Putamen (tissue), 1 donor: ENCODE results near the gene SNF8.
"Not testable (repeated sequence)": the region's sequence is repeated elsewhere in the genome, so short reads cannot be mapped to it uniquely, and the experiment has no call there.

Experiments used
- DNase-seq: peaks from one replicate; pipeline ENCODE4 v3.0.0-alpha.2; 2016; ENCODE audit warnings: low spot score

Gene SNF8, protein sequence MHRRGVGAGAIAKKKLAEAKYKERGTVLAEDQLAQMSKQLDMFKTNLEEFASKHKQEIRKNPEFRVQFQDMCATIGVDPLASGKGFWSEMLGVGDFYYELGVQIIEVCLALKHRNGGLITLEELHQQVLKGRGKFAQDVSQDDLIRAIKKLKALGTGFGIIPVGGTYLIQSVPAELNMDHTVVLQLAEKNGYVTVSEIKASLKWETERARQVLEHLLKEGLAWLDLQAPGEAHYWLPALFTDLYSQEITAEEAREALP

DNA sequence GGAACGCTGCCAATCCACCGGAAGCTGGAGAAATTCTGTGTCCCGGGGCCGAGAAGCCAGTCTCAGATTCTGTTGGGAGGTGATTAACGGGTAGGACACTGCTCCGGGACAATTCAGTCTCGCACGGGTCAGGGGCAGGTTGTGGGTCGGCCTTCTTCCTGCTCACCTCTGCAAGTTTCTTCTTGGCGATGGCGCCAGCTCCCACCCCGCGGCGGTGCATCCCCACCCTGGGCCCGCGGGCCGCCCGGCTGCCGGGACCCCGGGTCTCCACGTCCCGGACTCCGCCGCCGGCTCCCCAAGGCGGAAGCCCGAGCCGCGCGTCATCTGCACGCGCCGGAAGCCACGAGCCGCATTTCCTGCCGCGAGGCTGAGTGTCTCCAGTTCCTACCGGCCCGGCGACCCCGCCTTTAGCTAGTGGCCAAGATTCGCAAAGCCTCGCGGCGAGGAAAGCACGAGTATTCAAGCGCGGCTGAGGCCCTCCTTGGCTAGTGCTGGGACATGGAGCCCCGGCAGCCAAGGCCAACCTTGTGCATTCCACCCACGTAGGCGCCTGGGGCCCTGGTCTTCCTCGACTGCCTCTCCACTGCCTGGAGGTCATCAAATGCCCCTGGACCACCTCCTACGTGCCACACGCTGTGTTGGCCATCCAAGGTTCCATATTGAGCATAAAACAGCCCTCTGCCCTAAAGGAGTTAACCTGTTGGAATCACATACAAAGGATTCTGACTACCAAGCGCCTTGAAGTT is at the start of gene SNF8:
SNF8 (minus strand) TSS at position 328 of the 746 bp plus-strand sequence; CDS start at position 220, 108 bp downstream.
- DNase-seq = peak; percentile 86

DNA sequence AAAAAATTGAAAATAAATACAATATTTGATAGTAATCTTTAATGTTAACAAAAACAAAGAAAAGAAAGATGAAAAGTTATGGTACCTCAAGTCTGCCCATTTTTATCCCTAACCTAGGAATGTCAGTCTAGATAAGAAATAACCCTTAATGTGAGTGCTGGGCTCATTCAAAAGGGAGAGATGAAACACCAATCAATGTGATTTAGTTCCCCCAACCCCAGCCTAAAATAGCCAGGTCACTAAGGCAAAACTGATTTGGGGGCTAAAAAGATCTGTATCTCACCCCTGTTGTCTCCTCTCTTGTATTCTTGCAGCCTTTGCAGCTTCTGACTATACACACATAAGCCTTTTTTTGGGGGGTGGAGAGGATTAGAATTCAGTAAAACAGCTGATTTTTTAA is 49.3 kb upstream of the SNF8 start:
- no peak for DNase-seq

DNA sequence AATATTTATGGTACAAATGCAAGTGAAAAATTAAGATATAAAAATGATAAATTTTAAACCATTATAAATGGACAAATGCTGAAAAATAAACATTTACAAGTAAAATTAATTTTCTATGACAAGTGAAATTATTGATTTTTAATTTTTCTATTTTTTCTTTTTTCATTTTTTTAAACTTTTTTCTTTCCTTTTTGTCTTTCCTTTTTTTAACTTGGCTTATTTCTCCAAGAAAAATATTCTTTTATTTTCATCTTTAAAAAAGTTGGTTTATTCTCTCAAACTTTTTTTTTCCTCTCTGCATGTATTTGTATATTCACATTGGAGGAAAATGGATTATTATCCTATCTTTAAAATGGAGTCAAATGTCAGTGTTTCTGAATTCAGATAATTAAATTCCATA is 48.7 kb upstream of the SNF8 start:
- DNase-seq = no peak

DNA sequence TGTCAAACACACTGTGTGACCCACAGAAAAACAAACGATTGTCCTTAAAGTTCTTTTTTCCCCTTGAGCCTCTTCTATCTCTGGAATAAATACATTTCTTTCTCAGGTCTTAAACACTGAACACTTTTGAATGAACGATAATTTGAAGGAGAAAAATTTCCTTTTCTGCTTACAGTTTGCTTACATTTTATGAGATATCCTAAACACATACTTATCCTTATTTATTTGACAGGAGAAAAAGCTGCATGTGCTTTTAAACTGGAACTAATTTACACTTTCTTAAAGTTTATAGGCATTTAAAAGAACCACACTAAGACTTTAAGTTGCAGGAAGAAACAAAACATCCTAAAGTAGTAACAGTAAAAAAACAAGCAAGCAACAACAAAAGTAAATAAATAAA is 47.8 kb upstream of the SNF8 start:
- DNase-seq = no peak

DNA sequence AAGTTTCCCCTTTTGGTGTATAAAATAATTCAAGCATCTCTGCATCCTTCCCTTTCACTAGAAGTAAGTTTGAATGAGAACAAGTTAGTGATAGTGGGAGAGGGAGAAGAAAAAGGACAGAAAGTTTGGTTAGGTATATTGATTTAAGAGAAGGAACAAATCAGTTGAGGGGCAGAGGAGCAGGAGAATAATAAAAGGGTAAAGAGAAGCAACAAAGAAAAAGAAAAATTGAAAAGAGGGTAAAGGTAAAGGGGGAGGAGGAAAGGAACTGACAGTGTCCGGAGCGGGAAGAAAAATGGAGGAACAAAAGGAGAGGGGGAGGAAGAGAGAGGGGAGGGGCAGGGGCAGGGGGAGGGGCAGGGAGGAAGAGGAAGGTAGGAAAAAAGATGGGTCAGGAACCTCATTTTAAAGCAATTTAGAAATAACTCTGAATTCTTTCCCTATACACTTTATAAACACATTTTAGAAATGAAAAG is 46.3 kb upstream of the SNF8 start:
- DNase-seq = no peak

DNA sequence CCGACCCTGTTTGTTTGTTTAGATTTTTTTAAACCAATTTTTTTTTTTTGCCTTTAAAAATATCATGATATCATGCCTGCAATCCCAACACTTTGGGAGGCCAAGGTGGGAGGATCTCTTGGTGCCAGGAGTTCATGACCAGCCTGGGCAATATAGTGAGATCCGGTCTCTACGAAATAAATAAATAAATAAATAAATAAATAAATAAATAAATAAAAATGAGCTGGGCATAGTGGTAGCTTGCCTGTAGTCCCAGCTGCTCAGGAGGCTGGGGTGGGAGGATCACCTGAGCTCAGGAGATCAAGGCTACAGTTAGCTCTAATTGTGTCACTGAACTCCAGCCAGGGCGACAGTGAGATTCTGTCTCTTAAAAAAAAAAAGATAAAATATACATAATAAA is 44.5 kb upstream of the SNF8 start:
- no peak for DNase-seq

DNA sequence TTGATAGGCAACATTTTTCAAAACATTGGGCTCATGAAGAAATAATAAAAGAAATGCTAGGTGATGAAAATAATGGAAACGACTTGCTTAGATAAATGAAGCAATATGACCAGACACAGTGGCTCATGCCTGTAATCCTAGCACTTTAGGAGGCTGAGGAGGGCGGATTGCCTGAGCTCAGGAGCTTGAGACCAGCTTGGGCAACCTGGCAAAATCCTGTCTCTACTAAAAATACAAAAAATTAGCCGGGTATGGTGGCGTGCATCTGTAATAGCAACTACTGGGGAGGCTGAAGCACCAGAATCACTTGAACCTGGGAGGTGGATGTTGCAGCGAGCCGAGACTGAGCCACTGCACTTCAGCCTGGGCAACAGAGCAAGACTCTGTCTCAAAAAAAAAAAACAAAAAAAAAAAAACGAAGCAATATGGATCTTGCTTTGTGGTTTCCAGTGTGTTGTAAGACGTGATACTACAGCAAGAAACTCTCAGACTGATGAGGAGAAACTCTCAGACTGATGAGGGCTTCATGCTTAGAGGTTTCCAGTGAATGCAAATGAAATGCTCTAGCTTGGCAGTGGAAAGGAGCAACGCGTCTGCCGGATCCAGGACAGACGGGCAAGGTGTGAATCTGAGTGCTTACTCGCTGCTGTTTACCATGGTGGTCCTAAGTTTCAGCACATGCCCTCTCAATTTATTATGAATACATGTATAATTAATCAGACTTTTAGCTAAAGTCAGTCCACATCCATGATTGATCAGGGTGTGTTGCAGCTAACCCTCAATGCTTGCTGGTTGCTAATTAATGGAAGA is 41.0 kb upstream of the SNF8 start:
- DNase-seq = no peak

DNA sequence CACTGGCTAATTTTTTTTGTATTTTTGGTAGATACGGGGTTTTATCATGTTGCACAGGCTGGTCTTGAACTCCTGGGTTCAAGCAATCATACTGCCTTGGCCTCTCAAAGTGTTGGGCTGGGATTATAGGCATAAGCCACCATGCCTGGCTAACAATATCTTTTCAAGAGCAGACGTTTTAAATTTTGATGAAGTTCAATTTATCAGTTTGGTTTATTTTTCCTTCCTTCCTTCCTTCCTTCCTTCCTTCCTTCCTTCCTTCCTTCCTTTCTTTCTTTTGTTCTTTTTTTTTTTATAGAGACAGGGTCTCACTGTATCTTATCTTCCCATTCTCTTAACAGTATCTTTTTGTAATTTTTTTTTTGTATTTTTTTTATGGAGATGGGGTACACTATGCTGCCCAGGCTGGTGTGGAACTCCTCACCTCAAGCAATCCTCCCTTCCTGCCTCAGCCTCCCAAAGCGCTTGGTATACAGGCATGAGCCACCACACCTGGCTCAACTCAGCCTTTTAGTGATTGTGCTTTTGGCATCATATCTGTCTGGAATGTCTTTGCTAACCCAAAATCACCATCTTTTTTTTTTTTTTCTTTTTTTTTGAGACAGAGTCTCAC is 37.4 kb upstream of the SNF8 start:
- no peak for DNase-seq

DNA sequence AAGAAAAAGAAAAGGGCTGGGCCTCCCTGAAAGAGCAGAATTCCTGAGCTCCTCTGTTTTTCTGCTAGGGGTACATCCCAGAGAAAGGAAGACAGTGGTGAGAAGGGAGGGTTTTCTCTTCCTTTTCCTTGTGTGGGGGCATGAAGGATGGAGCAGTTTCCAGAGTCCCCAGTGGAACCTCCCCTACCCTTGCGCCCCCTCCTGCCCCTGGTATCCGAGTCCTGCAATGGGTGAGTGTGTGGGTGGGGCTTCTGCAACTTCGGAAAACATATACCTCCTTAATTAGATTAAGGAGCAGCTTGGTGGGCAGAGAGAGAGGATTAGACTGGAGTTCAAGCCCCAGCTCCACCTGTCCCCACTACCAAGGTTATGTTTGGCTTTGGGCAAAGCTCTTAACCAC is 29.2 kb upstream of the SNF8 start:
- no peak for DNase-seq

DNA sequence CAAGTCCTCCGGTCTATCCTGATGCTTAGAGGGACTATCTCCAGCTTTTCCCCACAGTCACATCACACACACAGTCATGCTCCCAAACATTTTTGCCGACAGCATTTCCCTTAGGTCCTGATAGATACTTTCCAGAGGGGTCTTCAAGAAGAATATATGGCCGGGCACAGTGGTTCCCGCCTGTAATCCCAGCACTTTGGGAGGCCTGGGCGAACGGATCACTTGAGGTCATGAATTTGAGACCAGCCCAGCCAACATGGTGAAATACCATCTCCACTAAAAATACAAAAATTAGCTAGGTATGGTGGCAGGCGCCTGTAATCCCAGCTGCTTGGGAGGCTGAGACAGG is 28.1 kb upstream of the SNF8 start:
- DNase-seq = no peak

DNA sequence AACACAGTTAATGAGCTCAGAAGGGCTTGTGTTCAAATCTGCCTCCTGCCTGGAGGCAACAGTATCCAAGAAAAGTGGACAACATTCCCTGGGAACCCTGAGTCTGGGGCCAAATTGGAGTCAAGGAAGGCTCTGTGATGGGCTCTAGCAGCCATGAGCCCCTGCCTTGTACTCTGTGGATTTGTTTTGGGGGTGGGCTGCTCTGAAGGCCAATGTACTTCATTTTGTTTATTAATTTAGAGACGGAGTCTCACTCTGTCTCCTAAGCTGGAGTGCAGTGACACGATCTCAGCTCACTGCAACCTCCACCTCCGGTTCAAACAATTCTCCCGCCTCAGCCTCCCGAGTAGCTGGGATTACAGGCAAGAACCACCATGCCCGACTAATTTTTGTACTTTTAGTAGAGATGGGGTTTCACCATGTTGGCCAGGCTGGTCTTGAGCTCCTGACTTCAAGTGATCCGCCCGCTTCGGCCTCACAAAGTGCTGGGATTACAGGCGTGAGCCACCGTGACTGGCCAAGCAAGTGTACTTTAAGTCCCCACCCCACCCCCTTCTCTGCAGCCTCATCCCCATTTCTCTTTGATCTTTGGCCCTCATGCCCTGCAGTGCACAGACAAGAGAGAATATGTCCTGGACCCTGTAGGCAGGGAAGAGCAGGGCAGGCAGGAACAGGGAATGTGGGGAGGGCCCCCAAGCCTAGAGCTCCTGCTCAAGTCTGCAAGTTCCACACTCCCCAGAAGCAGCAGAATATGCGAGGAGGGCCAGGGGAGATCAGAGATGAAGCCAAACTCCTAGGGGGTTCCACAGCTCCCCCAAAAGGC is 26.4 kb upstream of the SNF8 start:
- no peak for DNase-seq

DNA sequence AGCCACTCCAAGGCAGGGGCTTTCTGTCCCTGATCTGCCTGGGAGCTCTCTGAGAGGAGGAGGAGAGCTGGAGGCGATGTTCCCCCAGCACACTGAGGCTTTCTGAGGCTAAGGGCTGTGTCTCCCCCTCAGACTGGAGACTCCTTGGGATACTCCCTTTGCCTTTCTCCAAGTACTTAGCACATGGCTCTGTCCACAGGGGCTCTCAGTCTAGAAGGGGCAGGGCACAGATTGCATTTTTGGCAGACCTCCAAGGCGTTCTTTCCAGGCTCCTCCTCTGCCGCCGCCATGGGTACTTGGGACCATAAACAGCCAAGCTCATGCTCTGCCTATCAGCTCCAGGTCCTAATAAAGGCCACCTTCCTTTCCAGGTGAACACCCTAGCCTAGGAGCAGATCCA is 25.6 kb upstream of the SNF8 start:
- no peak for DNase-seq

DNA sequence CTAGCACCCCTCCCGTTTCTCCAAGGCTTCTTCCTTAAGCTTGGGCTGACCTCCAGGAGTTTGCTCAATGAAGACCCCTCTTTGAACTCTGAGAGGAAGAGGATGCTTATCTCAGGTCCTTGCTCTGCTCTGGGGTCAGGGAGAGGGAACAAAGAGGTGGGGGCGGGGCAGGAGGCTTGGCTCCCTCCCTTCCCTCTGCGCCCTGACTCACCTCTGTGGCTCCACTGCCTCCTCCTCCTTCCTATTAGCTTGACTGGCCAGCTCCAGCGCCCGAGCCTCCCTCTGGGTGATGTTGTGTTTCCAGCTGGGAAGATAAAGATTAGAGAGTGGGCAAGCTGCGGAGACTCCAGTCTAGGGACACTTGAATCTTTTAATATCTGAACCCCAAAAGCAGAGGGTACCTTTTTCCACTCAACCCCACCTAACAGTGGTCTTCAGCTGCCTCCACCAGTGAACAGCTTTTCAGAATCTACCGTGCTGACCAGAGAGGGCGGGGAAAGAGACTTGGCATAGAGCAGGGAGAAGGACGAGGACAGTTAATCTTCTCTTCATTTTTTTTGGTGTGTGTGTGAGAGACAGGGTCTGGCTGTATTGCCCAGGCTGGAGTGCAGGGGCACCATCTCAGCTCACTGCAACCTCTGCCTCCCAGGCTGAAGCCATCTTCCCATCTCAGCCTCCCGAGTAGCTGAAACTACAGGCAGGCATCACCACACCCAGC is 17.0 kb upstream of the SNF8 start:
- no peak for DNase-seq

DNA sequence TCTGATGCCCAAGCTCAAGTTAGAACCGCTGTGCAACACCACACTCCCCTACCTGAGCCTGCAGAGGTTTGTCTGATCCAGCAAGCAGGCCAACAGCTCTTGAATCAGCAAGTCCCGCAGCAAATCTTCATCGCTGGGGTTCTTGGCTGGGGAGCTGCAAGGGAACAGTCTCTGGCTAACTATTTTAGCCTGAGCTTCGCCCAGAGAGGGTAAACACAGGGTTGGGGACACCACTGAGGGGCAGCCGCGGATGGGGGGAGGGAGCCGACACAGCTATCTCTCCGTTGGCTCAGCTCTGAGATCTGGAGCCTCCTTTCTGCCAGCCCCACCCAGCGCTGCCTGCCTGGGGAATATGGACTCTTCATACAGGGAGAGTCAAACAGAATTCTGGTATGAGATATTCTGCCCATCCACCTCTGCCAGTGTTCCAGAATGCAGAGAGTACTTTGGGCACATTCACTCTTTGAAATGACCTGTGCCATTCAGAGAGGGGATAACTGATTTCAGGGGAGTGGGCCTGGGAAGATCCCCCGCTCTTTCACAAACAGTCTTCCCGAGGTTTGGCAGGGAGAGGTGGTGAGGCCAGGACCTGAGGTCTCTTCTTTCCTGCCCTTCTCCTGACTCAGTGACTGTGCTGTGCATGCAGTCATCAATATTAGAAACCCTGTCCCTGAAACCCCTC is 16.3 kb upstream of the SNF8 start:
- no peak for DNase-seq

DNA sequence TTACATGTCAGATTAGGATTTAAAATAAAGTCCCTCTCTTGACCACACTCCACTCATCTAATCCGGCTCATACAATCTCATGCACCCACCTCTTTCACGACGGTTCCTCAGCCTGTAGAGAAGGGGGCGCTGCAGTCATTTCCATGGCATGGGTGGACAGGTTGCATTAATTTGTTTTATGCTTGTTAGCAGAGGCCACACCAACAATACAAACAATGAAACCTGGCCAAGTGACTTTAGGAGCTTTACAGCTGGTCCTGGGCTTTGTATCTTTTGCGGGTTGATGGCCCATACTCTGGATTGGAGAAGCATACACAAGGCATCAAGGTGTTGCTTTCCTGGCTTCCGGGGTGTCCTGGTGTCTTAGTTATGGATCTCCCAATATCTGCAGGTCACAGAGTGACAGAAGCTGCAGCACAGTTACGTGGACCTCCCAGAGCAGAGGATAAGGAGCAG is 9.7 kb upstream of the SNF8 start:
- DNase-seq = no peak

DNA sequence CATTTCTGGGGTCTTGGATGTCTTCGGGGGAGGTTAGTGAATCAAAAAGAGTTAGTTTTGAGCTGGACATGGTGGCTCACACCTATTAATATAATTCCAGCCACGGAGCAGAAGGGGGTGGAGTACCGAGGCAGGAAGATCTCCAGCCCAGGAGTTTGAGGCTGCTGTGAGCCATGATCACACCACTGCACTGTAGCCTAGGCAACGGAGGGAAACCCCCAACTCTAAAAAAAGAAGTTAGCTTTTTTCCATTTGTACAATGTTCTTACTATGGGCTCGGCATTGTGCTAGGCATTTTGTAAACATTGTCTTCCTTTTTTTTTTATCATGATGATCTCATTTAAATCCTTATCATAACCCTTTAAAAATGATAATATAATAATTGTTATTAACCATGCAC is 8.3 kb upstream of the SNF8 start:
- DNase-seq = no peak

DNA sequence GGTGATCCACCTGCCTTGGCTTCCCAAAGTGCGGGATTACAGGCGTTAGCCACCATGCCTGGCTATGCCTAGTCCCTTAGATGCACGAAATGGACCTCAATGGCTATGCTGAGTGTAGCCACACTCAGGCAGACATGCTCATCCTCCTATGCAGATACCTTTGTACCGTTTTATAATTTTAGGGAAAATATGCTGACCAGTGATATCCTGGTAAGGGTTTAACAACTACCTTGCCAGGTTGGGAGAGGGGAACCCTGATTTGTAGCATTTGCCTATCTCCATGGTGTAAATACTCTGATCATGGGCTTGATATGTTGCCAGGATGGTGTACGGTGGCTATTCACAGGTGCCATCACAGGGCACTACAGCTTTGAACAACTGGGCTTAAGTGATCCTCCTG is 6.9 kb upstream of the SNF8 start:
- DNase-seq = no peak

DNA sequence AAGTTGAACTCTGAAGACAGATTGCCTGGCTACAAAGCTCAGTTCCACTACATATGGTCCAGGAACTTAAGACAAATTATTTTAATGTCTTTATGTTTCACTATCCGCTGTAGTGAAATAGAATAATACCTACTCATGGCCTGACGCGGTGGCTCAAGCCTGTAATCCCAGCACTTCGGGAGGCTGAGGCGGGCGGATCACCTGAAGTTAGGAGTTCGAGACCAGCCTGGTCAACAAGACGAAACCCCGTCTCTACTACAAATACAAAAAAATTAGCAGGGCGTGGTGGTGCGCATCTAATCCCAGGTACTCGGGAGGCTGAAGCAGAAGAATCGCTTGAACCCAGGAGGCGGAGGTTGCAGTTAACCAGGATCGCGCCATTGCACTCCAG is 614 bp upstream of the SNF8 start:
- not testable (repeated sequence) for DNase-seq

DNA sequence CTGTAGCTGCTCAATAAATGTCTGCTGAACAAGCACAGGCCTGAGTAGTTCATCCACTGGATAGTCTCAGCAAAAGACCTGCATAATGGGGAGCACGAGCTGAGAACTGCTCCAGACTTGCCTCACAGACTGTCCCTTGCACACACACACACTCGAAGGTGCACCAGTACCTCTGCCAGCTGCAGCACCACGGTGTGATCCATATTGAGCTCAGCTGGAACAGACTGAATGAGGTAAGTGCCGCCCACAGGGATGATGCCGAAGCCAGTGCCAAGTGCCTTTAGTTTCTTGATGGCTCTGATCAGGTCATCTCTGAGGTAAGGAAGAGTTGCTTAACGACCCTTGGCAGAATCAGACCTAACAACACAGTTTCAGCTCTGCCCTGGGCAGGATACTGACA is 11.6 kb downstream of the SNF8 start:
- no peak for DNase-seq

DNA sequence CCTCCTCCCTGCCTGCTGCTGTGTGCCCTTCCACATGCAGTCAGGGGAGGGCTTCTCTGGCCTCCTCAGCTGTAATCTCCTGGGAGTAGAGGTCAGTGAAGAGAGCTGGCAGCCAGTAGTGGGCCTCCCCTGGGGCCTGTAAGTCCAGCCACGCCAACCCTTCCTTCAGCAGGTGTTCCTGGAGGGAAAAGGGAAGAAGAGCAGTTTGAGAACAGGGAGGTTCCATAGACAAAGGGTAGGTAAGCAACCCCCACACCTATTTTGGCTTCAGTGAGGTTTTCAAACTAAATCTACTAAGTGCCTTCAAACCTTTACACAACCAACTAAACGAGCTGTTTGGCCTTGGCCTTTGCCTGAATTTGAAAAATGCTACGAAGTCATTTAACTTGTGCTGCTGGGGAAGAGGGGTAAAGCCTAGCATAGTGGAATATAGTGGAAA is 14.2 kb downstream of the SNF8 start:
- no peak for DNase-seq
